GM23338 (cell line): ENCODE measurements around the gene GATM. TPM values are rescaled to one million over a fixed set of nuclear protein-coding genes. Genes with fewer than 3 reads are reported as not detected.

Experiments used
- ATAC-seq: fragments of 200-7000 bp; cut with Tn5 transposase; 3 replicates; pipeline ENCODE4 v1.9.1; 2020
- DNase-seq: peaks from one replicate; pipeline ENCODE4 v3.0.0-alpha.2; 2015; ENCODE audit warnings: low spot score
- H2AFZ ChIP-seq: fragments of 200-600 bp; sonication (generic); 2 replicates; pipeline ENCODE4 v1.8.0; 2016; ENCODE audit warnings: antibody characterized with exemption, mild to moderate bottlenecking, moderate library complexity
- H3F3A ChIP-seq: fragments of 200-600 bp; sonication (generic); replicated peaks from 2 replicates; pipeline ENCODE4 v1.8.0; 2017; ENCODE audit warnings: antibody characterized with exemption, mixed run types, low read depth
- H3K27ac ChIP-seq: fragments of 200-600 bp; sonication (generic); 2 replicates; pipeline ENCODE4 v1.6.1; 2016; ENCODE audit warnings: low read depth
- H3K27me3 ChIP-seq: fragments of 200-600 bp; sonication (generic); 2 replicates; pipeline ENCODE4 v1.8.0; 2016; ENCODE audit warnings: mild to moderate bottlenecking, mixed run types, moderate library complexity; ENCODE audit not compliant: insufficient read depth
- H3K36me3 ChIP-seq: fragments of 200-600 bp; sonication (generic); 2 replicates; pipeline ENCODE4 v1.8.0; 2016; ENCODE audit warnings: mild to moderate bottlenecking; ENCODE audit not compliant: insufficient read depth
- H3K4me1 ChIP-seq: fragments of 200-600 bp; sonication (generic); 2 replicates; pipeline ENCODE4 v1.8.0; 2016; ENCODE audit warnings: mild to moderate bottlenecking, moderate library complexity; ENCODE audit not compliant: insufficient read depth
- H3K4me2 ChIP-seq: fragments of 200-600 bp; sonication (generic); 2 replicates; pipeline ENCODE4 v1.7.1; 2017; ENCODE audit warnings: mixed run types
- H3K4me3 ChIP-seq: fragments of 200-600 bp; sonication (generic); 2 replicates; pipeline ENCODE4 v1.6.1; 2016; ENCODE audit warnings: mixed run types
- H3K79me2 ChIP-seq: fragments of 200-600 bp; sonication (generic); replicated peaks from 2 replicates; pipeline ENCODE4 v1.8.0; 2017; ENCODE audit warnings: mild to moderate bottlenecking; ENCODE audit not compliant: insufficient read depth
- H3K9me2 ChIP-seq: fragments of 200-600 bp; sonication (generic); 2 replicates; pipeline ENCODE4 v1.8.0; 2017; ENCODE audit not compliant: insufficient read depth
- H4K20me1 ChIP-seq: fragments of 200-600 bp; sonication (generic); replicated peaks from 2 replicates; pipeline ENCODE4 v1.8.0; 2017; ENCODE audit warnings: mild to moderate bottlenecking; ENCODE audit not compliant: insufficient read depth
- H3K27ac Mint-ChIP-seq: 2 replicates; pipeline ENCODE4 v1.8.0; 2020; ENCODE audit warnings: inconsistent platforms, mild to moderate bottlenecking, moderate library complexity, mixed read lengths
- H3K27me3 Mint-ChIP-seq: 3 replicates; pipeline ENCODE4 v1.8.0; 2022; ENCODE audit warnings: low read depth, mild to moderate bottlenecking, moderate library complexity, mixed read lengths, inconsistent platforms; ENCODE audit not compliant: insufficient read depth, poor library complexity
- H3K36me3 Mint-ChIP-seq: 3 replicates; pipeline ENCODE4 v1.8.0; 2021; ENCODE audit warnings: low read depth, mild to moderate bottlenecking, inconsistent platforms, moderate library complexity, mixed read lengths
- H3K4me1 Mint-ChIP-seq: 3 replicates; pipeline ENCODE4 v1.8.0; 2020; ENCODE audit warnings: mild to moderate bottlenecking, inconsistent platforms, mixed read lengths
- H3K4me3 Mint-ChIP-seq: 3 replicates; pipeline ENCODE4 v1.8.0; 2021; ENCODE audit warnings: moderate library complexity, mild to moderate bottlenecking, inconsistent platforms, mixed read lengths
- H3K9me3 Mint-ChIP-seq: 3 replicates; pipeline ENCODE4 v1.8.0; 2020; ENCODE audit warnings: moderate library complexity, mild to moderate bottlenecking, inconsistent platforms, mixed read lengths
- CREB1 ChIP-seq: fragments of 250-450 bp; sonication (Bioruptor Pico); IDR thresholded peaks from 2 replicates; pipeline ENCODE4 v1.5.0; 2020; ENCODE audit warnings: low read depth, mild to moderate bottlenecking, moderate library complexity
- EZH2 ChIP-seq: fragments of 200-600 bp; sonication (generic); IDR thresholded peaks from one replicate; pipeline ENCODE4 v1.8.0; 2017; ENCODE audit warnings: antibody characterized with exemption, mild to moderate bottlenecking, low read depth; ENCODE audit not compliant: unreplicated experiment
- EZH2phosphoT487 ChIP-seq: fragments of 200-600 bp; sonication (generic); IDR thresholded peaks from one replicate; pipeline ENCODE4 v1.8.1; 2018; ENCODE audit warnings: antibody characterized with exemption; ENCODE audit not compliant: unreplicated experiment
- JUNB ChIP-seq: IDR thresholded peaks from one replicate; pipeline ENCODE4 v1.6.1; 2016; ENCODE audit warnings: antibody characterized with exemption; ENCODE audit not compliant: unreplicated experiment
- NANOG ChIP-seq: IDR thresholded peaks from 2 replicates; pipeline ENCODE4 v1.6.1; 2016; ENCODE audit warnings: antibody characterized with exemption, borderline replicate concordance
- POLR2AphosphoS5 ChIP-seq: IDR thresholded peaks from 2 replicates; pipeline ENCODE4 v1.6.1; 2016; ENCODE audit warnings: antibody characterized with exemption, low read depth
- STAT1 ChIP-seq: IDR thresholded peaks from one replicate; pipeline ENCODE4 v1.6.1; 2016; ENCODE audit warnings: antibody characterized with exemption; ENCODE audit not compliant: unreplicated experiment
- ZNF114 ChIP-seq: fragments of 250-450 bp; sonication (Bioruptor Pico); IDR thresholded peaks from 2 replicates; pipeline ENCODE4 v1.5.0; 2020; ENCODE audit warnings: mild to moderate bottlenecking, moderate library complexity
- ZNF331 ChIP-seq: fragments of 250-450 bp; sonication (Bioruptor Pico); IDR thresholded peaks from 2 replicates; pipeline ENCODE4 v1.5.0; 2020; ENCODE audit warnings: low read depth, mild to moderate bottlenecking, moderate library complexity
- polyA plus RNA-seq: library from polyadenylated mRNA; unstranded; fragments of >200 nt; fragmentation: Nextera tagmentation; extraction: Ambion mirVana; gene quantifications from 2 replicates; pipeline ENCODE4 v1.2.1, GENCODE V29; 2016
- total RNA-seq: library from RNA; depleted of rRNA; stranded (reverse); fragments of >200 nt; shearing (Covaris generic); gene quantifications from 2 replicates; pipeline ENCODE4 v1.2.3, GENCODE V29; 2014
- TF ChIP-seq, protein P1 (sequence below), 2 experiments: fragments of 200-600 bp in 1 of 2; sonication (generic) in 1 of 2; conservative IDR thresholded peaks; 2 replicates each; pipeline versions ENCODE4 v1.5.1 to v1.6.1; 2016 to 2017; ENCODE audit warnings: antibody characterized with exemption in 2 of 2, low read depth in 2 of 2, mild to moderate bottlenecking in 2 of 2, moderate library complexity in 1 of 2
- TF ChIP-seq, protein P2 (sequence below): fragments of 250-450 bp; sonication (Bioruptor Pico); IDR thresholded peaks from 2 replicates; pipeline ENCODE4 v1.5.0; 2020; ENCODE audit warnings: mild to moderate bottlenecking, moderate library complexity
- TF ChIP-seq, protein P3 (sequence below): IDR thresholded peaks from 2 replicates; pipeline ENCODE4 v1.6.1; 2016; ENCODE audit warnings: antibody characterized with exemption

The GATM gene
- total and polyA plus RNA-seq, 2 experiments from 2014 or later: 8.5 to 17.5 TPM

- no peak overlapping the region for H3K27ac ChIP-seq
- DNase-seq: no peak
- Mint-ChIP-seq H3K27me3 (peaks cover 3% of the 10 kb centered on the region), H3K9me3 (no peaks in the 10 kb centered on the region), H3K4me1 (peaks cover under 1% of the 10 kb centered on the region; the same call in 1 of the 3 replicates), H3K4me3 (no peak overlapping the region), H3K36me3 (no peaks in the 10 kb centered on the region), H3K27ac (no peak overlapping the region)
- no peak for ATAC-seq
- no peak overlapping the region for H3K4me2 ChIP-seq
- TF ChIP-seq NANOG: no peak
- TF ChIP-seq ZNF331 (CRISPR knock-in tag): no peak
- TF ChIP-seq, protein P1, sequence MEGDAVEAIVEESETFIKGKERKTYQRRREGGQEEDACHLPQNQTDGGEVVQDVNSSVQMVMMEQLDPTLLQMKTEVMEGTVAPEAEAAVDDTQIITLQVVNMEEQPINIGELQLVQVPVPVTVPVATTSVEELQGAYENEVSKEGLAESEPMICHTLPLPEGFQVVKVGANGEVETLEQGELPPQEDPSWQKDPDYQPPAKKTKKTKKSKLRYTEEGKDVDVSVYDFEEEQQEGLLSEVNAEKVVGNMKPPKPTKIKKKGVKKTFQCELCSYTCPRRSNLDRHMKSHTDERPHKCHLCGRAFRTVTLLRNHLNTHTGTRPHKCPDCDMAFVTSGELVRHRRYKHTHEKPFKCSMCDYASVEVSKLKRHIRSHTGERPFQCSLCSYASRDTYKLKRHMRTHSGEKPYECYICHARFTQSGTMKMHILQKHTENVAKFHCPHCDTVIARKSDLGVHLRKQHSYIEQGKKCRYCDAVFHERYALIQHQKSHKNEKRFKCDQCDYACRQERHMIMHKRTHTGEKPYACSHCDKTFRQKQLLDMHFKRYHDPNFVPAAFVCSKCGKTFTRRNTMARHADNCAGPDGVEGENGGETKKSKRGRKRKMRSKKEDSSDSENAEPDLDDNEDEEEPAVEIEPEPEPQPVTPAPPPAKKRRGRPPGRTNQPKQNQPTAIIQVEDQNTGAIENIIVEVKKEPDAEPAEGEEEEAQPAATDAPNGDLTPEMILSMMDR (conservative IDR thresholded peaks at IDR 0.05; ENCODE audit: low read depth in 2 of 2): no peak
- TF ChIP-seq, protein P2, sequence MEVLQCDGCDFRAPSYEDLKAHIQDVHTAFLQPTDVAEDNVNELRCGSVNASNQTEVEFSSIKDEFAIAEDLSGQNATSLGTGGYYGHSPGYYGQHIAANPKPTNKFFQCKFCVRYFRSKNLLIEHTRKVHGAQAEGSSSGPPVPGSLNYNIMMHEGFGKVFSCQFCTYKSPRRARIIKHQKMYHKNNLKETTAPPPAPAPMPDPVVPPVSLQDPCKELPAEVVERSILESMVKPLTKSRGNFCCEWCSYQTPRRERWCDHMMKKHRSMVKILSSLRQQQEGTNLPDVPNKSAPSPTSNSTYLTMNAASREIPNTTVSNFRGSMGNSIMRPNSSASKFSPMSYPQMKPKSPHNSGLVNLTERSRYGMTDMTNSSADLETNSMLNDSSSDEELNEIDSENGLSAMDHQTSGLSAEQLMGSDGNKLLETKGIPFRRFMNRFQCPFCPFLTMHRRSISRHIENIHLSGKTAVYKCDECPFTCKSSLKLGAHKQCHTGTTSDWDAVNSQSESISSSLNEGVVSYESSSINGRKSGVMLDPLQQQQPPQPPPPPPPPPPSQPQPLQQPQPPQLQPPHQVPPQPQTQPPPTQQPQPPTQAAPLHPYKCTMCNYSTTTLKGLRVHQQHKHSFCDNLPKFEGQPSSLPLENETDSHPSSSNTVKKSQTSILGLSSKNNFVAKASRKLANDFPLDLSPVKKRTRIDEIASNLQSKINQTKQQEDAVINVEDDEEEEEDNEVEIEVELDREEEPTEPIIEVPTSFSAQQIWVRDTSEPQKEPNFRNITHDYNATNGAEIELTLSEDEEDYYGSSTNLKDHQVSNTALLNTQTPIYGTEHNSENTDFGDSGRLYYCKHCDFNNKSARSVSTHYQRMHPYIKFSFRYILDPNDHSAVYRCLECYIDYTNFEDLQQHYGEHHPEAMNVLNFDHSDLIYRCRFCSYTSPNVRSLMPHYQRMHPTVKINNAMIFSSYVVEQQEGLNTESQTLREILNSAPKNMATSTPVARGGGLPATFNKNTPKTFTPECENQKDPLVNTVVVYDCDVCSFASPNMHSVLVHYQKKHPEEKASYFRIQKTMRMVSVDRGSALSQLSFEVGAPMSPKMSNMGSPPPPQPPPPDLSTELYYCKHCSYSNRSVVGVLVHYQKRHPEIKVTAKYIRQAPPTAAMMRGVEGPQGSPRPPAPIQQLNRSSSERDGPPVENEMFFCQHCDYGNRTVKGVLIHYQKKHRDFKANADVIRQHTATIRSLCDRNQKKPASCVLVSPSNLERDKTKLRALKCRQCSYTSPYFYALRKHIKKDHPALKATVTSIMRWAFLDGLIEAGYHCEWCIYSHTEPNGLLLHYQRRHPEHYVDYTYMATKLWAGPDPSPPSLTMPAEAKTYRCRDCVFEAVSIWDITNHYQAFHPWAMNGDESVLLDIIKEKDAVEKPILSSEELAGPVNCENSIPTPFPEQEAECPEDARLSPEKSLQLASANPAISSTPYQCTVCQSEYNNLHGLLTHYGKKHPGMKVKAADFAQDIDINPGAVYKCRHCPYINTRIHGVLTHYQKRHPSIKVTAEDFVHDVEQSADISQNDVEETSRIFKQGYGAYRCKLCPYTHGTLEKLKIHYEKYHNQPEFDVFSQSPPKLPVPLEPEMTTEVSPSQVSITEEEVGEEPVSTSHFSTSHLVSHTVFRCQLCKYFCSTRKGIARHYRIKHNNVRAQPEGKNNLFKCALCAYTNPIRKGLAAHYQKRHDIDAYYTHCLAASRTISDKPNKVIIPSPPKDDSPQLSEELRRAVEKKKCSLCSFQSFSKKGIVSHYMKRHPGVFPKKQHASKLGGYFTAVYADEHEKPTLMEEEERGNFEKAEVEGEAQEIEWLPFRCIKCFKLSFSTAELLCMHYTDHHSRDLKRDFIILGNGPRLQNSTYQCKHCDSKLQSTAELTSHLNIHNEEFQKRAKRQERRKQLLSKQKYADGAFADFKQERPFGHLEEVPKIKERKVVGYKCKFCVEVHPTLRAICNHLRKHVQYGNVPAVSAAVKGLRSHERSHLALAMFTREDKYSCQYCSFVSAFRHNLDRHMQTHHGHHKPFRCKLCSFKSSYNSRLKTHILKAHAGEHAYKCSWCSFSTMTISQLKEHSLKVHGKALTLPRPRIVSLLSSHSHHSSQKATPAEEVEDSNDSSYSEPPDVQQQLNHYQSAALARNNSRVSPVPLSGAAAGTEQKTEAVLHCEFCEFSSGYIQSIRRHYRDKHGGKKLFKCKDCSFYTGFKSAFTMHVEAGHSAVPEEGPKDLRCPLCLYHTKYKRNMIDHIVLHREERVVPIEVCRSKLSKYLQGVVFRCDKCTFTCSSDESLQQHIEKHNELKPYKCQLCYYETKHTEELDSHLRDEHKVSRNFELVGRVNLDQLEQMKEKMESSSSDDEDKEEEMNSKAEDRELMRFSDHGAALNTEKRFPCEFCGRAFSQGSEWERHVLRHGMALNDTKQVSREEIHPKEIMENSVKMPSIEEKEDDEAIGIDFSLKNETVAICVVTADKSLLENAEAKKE (CRISPR knock-in tag): no peak
- no peak for TF ChIP-seq EZH2
- TF ChIP-seq CREB1 (CRISPR knock-in tag): no peak
- TF ChIP-seq, protein P3, sequence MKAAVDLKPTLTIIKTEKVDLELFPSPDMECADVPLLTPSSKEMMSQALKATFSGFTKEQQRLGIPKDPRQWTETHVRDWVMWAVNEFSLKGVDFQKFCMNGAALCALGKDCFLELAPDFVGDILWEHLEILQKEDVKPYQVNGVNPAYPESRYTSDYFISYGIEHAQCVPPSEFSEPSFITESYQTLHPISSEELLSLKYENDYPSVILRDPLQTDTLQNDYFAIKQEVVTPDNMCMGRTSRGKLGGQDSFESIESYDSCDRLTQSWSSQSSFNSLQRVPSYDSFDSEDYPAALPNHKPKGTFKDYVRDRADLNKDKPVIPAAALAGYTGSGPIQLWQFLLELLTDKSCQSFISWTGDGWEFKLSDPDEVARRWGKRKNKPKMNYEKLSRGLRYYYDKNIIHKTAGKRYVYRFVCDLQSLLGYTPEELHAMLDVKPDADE: no peak
- TF ChIP-seq ZNF114 (CRISPR knock-in tag): no peak
- TF ChIP-seq STAT1: no peak
- no peak for TF ChIP-seq POLR2AphosphoS5
- TF ChIP-seq JUNB: no peak
- no peak for TF ChIP-seq EZH2phosphoT487
- H3K27me3 ChIP-seq: no peaks in the 10 kb centered on the region
- no peaks in the 10 kb centered on the region for H3F3A ChIP-seq
- no peaks in the 10 kb centered on the region for H3K4me1 ChIP-seq
- H3K9me2 ChIP-seq: no peaks in the 10 kb centered on the region
- no peak overlapping the region for H2AFZ ChIP-seq
- H3K79me2 ChIP-seq: no peaks in the 10 kb centered on the region
- no peak overlapping the region for H3K4me3 ChIP-seq
- no peaks in the 10 kb centered on the region for H4K20me1 ChIP-seq
- no peaks in the 10 kb centered on the region for H3K36me3 ChIP-seq
These were observed 57.7 kb downstream of the GATM start for GRCh38 chr15:45320581-45321205.
